H9 (cell line): ENCODE measurements around the gene TMEM219. TPM values are rescaled to one million over a fixed set of nuclear protein-coding genes. Genes with fewer than 3 reads are reported as not detected.
"Not testable (repeated sequence)": the region's sequence is repeated elsewhere in the genome, so short reads cannot be mapped to it uniquely, and the experiment has no call there.

Experiments used
- DNase-seq: peaks from one replicate; pipeline ENCODE4 v3.0.0-alpha.2; 2017
- H2AFZ ChIP-seq: one replicate; pipeline ENCODE4 v1.6.1; 2013; ENCODE audit warnings: mild to moderate bottlenecking, low read length, control low read depth, moderate library complexity
- H2AK5ac ChIP-seq: 2 replicates; pipeline ENCODE4 v1.6.1; 2013; ENCODE audit warnings: low read length, control low read depth, mixed read lengths; ENCODE audit not compliant: insufficient read length
- H2BK120ac ChIP-seq: one replicate; pipeline ENCODE4 v1.6.1; 2013; ENCODE audit warnings: low read depth, mild to moderate bottlenecking, low read length, control low read depth, inconsistent platforms; ENCODE audit not compliant: poor library complexity, severe bottlenecking
- H2BK12ac ChIP-seq: 2 replicates; pipeline ENCODE4 v1.6.1; 2013; ENCODE audit warnings: low read length, control low read depth, mixed read lengths, low read depth; ENCODE audit not compliant: insufficient read length
- H2BK15ac ChIP-seq: 2 replicates; pipeline ENCODE4 v1.6.1; 2013; ENCODE audit warnings: low read depth, low read length, control low read depth
- H2BK20ac ChIP-seq: one replicate; pipeline ENCODE4 v1.6.1; 2013; ENCODE audit warnings: low read depth, mild to moderate bottlenecking, low read length, control low read depth, inconsistent platforms; ENCODE audit not compliant: poor library complexity, severe bottlenecking
- H2BK5ac ChIP-seq: 2 replicates; pipeline ENCODE4 v1.6.1; 2013; ENCODE audit warnings: low read length, control low read depth, mixed read lengths; ENCODE audit not compliant: insufficient read length
- H3K14ac ChIP-seq: 2 replicates; pipeline ENCODE4 v1.6.1; 2013; ENCODE audit warnings: low read length, control low read depth; ENCODE audit not compliant: insufficient read depth
- H3K18ac ChIP-seq: 2 replicates; pipeline ENCODE4 v1.6.1; 2013; ENCODE audit warnings: low read depth, mild to moderate bottlenecking, mixed read lengths, low read length, control low read depth; ENCODE audit not compliant: insufficient read length
- H3K23ac ChIP-seq: 2 replicates; pipeline ENCODE4 v1.6.1; 2013; ENCODE audit warnings: low read length, control low read depth, mixed read lengths, low read depth; ENCODE audit not compliant: insufficient read length
- H3K23me2 ChIP-seq: 2 replicates; pipeline ENCODE4 v1.6.1; 2013; ENCODE audit warnings: low read depth, mild to moderate bottlenecking, mixed read lengths, low read length, control low read depth; ENCODE audit not compliant: insufficient read length, poor library complexity, severe bottlenecking
- H3K27ac ChIP-seq: 2 replicates; pipeline ENCODE4 v1.5.1; 2013; ENCODE audit warnings: low read length, control low read depth, mixed read lengths, low read depth; ENCODE audit not compliant: insufficient read length
- H3K27me3 ChIP-seq: 2 replicates; pipeline ENCODE4 v1.6.1; 2013; ENCODE audit warnings: low read length, control low read depth, inconsistent platforms; ENCODE audit not compliant: insufficient read depth
- H3K4ac ChIP-seq: 2 replicates; pipeline ENCODE4 v1.6.1; 2013; ENCODE audit warnings: low read depth, mild to moderate bottlenecking, control low read depth, inconsistent platforms, low read length, moderate library complexity
- H3K4me1 ChIP-seq: 2 replicates; pipeline ENCODE4 v1.6.1; 2013; ENCODE audit warnings: low read length, control low read depth, inconsistent platforms; ENCODE audit not compliant: insufficient read depth
- H3K4me2 ChIP-seq: 2 replicates; pipeline ENCODE4 v1.6.1; 2013; ENCODE audit warnings: low read length, control low read depth, mixed read lengths; ENCODE audit not compliant: insufficient read length, insufficient read depth
- H3K56ac ChIP-seq: 2 replicates; pipeline ENCODE4 v1.6.1; 2013; ENCODE audit warnings: low read depth, mild to moderate bottlenecking, mixed read lengths, low read length, control low read depth; ENCODE audit not compliant: insufficient read length
- H3K79me1 ChIP-seq: 2 replicates; pipeline ENCODE4 v1.6.1; 2013; ENCODE audit warnings: low read depth, mild to moderate bottlenecking, moderate library complexity, low read length, control low read depth, inconsistent platforms; ENCODE audit not compliant: insufficient read depth, poor library complexity, severe bottlenecking
- H3K79me2 ChIP-seq: 2 replicates; pipeline ENCODE4 v1.6.1; 2013; ENCODE audit warnings: low read length, control low read depth, inconsistent platforms; ENCODE audit not compliant: insufficient read depth
- H3K9ac ChIP-seq: 2 replicates; pipeline ENCODE4 v1.6.1; 2013; ENCODE audit warnings: low read length, control low read depth, mixed read lengths; ENCODE audit not compliant: insufficient read length; ENCODE audit errors: extremely low read depth
- H3K9me3 ChIP-seq: one replicate; pipeline ENCODE4 v1.6.1; 2013; ENCODE audit warnings: low read depth, low read length, inconsistent platforms; ENCODE audit not compliant: control insufficient read depth
- H3T11ph ChIP-seq: one replicate; pipeline ENCODE4 v1.6.1; 2013; ENCODE audit warnings: mild to moderate bottlenecking, low read length, control low read depth, inconsistent platforms
- H4K20me1 ChIP-seq: one replicate; pipeline ENCODE4 v1.6.1; 2013; ENCODE audit not compliant: control insufficient read depth, insufficient read length, insufficient read depth
- H4K5ac ChIP-seq: 2 replicates; pipeline ENCODE4 v1.6.1; 2013; ENCODE audit warnings: low read depth, mild to moderate bottlenecking, mixed read lengths, low read length, control low read depth; ENCODE audit not compliant: insufficient read length
- H4K8ac ChIP-seq: replicated peaks from 2 replicates; pipeline ENCODE4 v1.6.1; 2013; ENCODE audit warnings: low read length, control low read depth, mixed read lengths, low read depth; ENCODE audit not compliant: insufficient read length
- H4K91ac ChIP-seq: 2 replicates; pipeline ENCODE4 v1.6.1; 2013; ENCODE audit warnings: low read depth, mild to moderate bottlenecking, moderate library complexity, mixed read lengths, low read length, control low read depth; ENCODE audit not compliant: insufficient read length
- H3K27ac Mint-ChIP-seq, 3 experiments: 2 replicates in 2 of 3; 3 replicates in 1 of 3; pipeline ENCODE4 v1.8.0; 2020 to 2021; ENCODE audit warnings: mixed read lengths in 3 of 3, mild to moderate bottlenecking in 1 of 3, moderate library complexity in 1 of 3
- H3K27me3 Mint-ChIP-seq: 2 replicates; pipeline ENCODE4 v1.8.0; 2021; ENCODE audit warnings: low read depth, mild to moderate bottlenecking, moderate library complexity, mixed read lengths
- H3K36me3 Mint-ChIP-seq, 3 experiments: 2 replicates in 2 of 3; 3 replicates in 1 of 3; pipeline ENCODE4 v1.8.0; 2020 to 2021; ENCODE audit warnings: low read depth in 3 of 3, mixed read lengths in 3 of 3; ENCODE audit not compliant: insufficient read depth in 1 of 3
- H3K4me1 Mint-ChIP-seq, 2 experiments: 2 replicates each; pipeline ENCODE4 v1.8.0; 2020; ENCODE audit warnings: mixed read lengths in 2 of 2
- H3K4me3 Mint-ChIP-seq, 2 experiments: 2 replicates in 1 of 2; 3 replicates in 1 of 2; pipeline ENCODE4 v1.8.0; 2020 to 2021; ENCODE audit warnings: mild to moderate bottlenecking in 2 of 2, mixed read lengths in 2 of 2, moderate library complexity in 1 of 2
- H3K9me3 Mint-ChIP-seq, 2 experiments: 2 replicates in 1 of 2; 3 replicates in 1 of 2; pipeline ENCODE4 v1.8.0; 2020; ENCODE audit warnings: mild to moderate bottlenecking in 2 of 2, mixed read lengths in 2 of 2, moderate library complexity in 1 of 2
- WGBS: extraction: QIAGEN DNeasy Blood & Tissue Kit; methylation state at CpG from one replicate; pipeline ENCODE4 v1.1.7; 2013; ENCODE audit warnings: missing lambda C conversion rate, low lambda C conversion rate, mixed read lengths; ENCODE audit not compliant: insufficient read length; ENCODE audit errors: extremely low coverage; 5-methylcytosine and 5-hydroxymethylcytosine counted together
- total RNA-seq: library from RNA; stranded (reverse); gene quantifications from 2 replicates; pipeline ENCODE4 v1.2.1, GENCODE V29; 2021
- TF ChIP-seq, protein P1 (sequence below): fragments of 200-600 bp; sonication (generic); conservative IDR thresholded peaks from 3 replicates; pipeline ENCODE4 v1.8.0; 2021; ENCODE audit warnings: antibody characterized with exemption, mild to moderate bottlenecking

The TMEM219 gene
- total RNA-seq, 1 experiment from 2014 or later, result 89.1 TPM

- Mint-ChIP-seq H3K27me3 (peaks cover 4% of the 10 kb centered on the region), H3K9me3 (no peaks in the 10 kb centered on the region), H3K4me3 (no peak overlapping the region), H3K4me1 (peaks cover 13 to 16% of the 10 kb centered on the region in 2 experiments), H3K27ac (no peak overlapping the region), H3K36me3 (peaks cover 3 to 6% (median 6%) of the 10 kb centered on the region in 3 experiments; a peak in 6 of 7 replicates)
- H3K9ac ChIP-seq, result no peak overlapping the region
- no peak overlapping the region for H2BK15ac ChIP-seq
- no peaks in the 10 kb centered on the region for H3K27me3 ChIP-seq
- H2AFZ ChIP-seq, result no peak overlapping the region
- H3K79me1 ChIP-seq, result no peaks in the 10 kb centered on the region
- no peak overlapping the region for H2BK5ac ChIP-seq
- no peak overlapping the region for H3K14ac ChIP-seq
- H3T11ph ChIP-seq, result no peak overlapping the region
- no peaks in the 10 kb centered on the region for H3K79me2 ChIP-seq
- H3K27ac ChIP-seq, result no peak overlapping the region
- no peak overlapping the region for H2BK20ac ChIP-seq
- H3K56ac ChIP-seq, result no peak overlapping the region
- no peak overlapping the region for H2AK5ac ChIP-seq
- H4K8ac ChIP-seq, result no peak overlapping the region
- no peaks in the 10 kb centered on the region; the same call in 1 of the 2 replicates for H3K4me1 ChIP-seq
- H3K4ac ChIP-seq, result no peak overlapping the region
- no peaks in the 10 kb centered on the region for H4K20me1 ChIP-seq
- no peak overlapping the region for H4K91ac ChIP-seq
- no peak for DNase-seq
- no peak overlapping the region for H3K18ac ChIP-seq
- no CpG with 5 or more reads among the region's 9 CpGs for WGBS
- no peak overlapping the region for H3K23ac ChIP-seq
- H3K9me3 ChIP-seq, result no peaks in the 10 kb centered on the region
- H2BK120ac ChIP-seq, result no peak overlapping the region
- peaks cover 9% of the 10 kb centered on the region for H3K23me2 ChIP-seq
- no peak overlapping the region for H2BK12ac ChIP-seq
- H4K5ac ChIP-seq, result no peak overlapping the region
- H3K4me2 ChIP-seq, result no peak overlapping the region
- TF ChIP-seq, protein P1, sequence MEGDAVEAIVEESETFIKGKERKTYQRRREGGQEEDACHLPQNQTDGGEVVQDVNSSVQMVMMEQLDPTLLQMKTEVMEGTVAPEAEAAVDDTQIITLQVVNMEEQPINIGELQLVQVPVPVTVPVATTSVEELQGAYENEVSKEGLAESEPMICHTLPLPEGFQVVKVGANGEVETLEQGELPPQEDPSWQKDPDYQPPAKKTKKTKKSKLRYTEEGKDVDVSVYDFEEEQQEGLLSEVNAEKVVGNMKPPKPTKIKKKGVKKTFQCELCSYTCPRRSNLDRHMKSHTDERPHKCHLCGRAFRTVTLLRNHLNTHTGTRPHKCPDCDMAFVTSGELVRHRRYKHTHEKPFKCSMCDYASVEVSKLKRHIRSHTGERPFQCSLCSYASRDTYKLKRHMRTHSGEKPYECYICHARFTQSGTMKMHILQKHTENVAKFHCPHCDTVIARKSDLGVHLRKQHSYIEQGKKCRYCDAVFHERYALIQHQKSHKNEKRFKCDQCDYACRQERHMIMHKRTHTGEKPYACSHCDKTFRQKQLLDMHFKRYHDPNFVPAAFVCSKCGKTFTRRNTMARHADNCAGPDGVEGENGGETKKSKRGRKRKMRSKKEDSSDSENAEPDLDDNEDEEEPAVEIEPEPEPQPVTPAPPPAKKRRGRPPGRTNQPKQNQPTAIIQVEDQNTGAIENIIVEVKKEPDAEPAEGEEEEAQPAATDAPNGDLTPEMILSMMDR, result no peak
Observed at GRCh38 chr16:29959293-29959692, 2.6 kb upstream of the TMEM219 start.

- WGBS, result no CpG with 5 or more reads among the region's 4 CpGs
- H3K4me3 Mint-ChIP-seq, result peak overlapping the region in 1 of 2 experiments; percentile 61; a peak in 1 of 5 replicates
Observed at GRCh38 chr16:29959821-29960220, 2.1 kb upstream of the TMEM219 start.

More at GRCh38 chr16:29959821-29960220, 2.1 kb upstream of the TMEM219 start:
- not testable (repeated sequence) for H3K79me2 ChIP-seq, H3K27ac ChIP-seq, H3K27me3 Mint-ChIP-seq, H2BK5ac ChIP-seq, H3K23me2 ChIP-seq, DNase-seq, H3K79me1 ChIP-seq, H3K9me3 ChIP-seq, H3K56ac ChIP-seq, H2BK20ac ChIP-seq, H4K91ac ChIP-seq, H3K14ac ChIP-seq, H3T11ph ChIP-seq, H4K8ac ChIP-seq, H3K4me1 ChIP-seq, H3K23ac ChIP-seq, H3K27me3 ChIP-seq, H4K20me1 ChIP-seq, H3K27ac Mint-ChIP-seq, H2AK5ac ChIP-seq, H3K4ac ChIP-seq, H3K9me3 Mint-ChIP-seq, H3K18ac ChIP-seq, H2AFZ ChIP-seq, H3K36me3 Mint-ChIP-seq, H2BK15ac ChIP-seq, H2BK12ac ChIP-seq, H3K4me2 ChIP-seq, H4K5ac ChIP-seq, H2BK120ac ChIP-seq, H3K9ac ChIP-seq
- peaks cover 13 to 16% of the 10 kb centered on the region in 2 experiments for H3K4me1 Mint-ChIP-seq
